ENCODE data around the gene STK24. TPM values are rescaled to one million over a fixed set of nuclear protein-coding genes. Genes with fewer than 3 reads are reported as not detected.

The STK24 gene
- total RNA-seq, 6 donors from 2014 or later, result 51.3 to 89.8 (median 78.6) TPM

- Histone ChIP-seq H3K36me3 (peaks cover 0 to 51% (median 19%) of the 10 kb centered on the region in 4 donors), H3K27me3 (no peaks in the 10 kb centered on the region), H3K9me3 (no peaks in the 10 kb centered on the region), H3K27ac (no peak overlapping the region), H3K4me1 (no peaks in the 10 kb centered on the region), H3K4me3 (no peak overlapping the region)
- WGBS, 2 donors, result 89 to 96% methylated on average over 11 of the region's 11 CpGs
- TF ChIP-seq POLR2A (IDR thresholded peaks at IDR 0.05) (no peak), EP300 (IDR thresholded peaks at IDR 0.05) (no peak), POLR2AphosphoS5 (IDR thresholded peaks at IDR 0.05) (no peak)
- TF ChIP-seq, protein P1, sequence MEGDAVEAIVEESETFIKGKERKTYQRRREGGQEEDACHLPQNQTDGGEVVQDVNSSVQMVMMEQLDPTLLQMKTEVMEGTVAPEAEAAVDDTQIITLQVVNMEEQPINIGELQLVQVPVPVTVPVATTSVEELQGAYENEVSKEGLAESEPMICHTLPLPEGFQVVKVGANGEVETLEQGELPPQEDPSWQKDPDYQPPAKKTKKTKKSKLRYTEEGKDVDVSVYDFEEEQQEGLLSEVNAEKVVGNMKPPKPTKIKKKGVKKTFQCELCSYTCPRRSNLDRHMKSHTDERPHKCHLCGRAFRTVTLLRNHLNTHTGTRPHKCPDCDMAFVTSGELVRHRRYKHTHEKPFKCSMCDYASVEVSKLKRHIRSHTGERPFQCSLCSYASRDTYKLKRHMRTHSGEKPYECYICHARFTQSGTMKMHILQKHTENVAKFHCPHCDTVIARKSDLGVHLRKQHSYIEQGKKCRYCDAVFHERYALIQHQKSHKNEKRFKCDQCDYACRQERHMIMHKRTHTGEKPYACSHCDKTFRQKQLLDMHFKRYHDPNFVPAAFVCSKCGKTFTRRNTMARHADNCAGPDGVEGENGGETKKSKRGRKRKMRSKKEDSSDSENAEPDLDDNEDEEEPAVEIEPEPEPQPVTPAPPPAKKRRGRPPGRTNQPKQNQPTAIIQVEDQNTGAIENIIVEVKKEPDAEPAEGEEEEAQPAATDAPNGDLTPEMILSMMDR (IDR thresholded peaks at IDR 0.05), result no peak
- ATAC-seq (ENCODE audit: low FRiP score in 2 of 2) (no peak), DNase-seq (no peak)
Observed at GRCh38 chr13:98435376-98435775, 141.5 kb downstream of the STK24 start.

- no peak overlapping the region for H3K4me3 ChIP-seq
- ATAC-seq (ENCODE audit: low FRiP score in 2 of 2), result no peak
- H3K4me1 ChIP-seq, result no peaks in the 10 kb centered on the region
Observed at GRCh38 chr13:98434060-98434459, 142.8 kb downstream of the STK24 start.

DNA sequence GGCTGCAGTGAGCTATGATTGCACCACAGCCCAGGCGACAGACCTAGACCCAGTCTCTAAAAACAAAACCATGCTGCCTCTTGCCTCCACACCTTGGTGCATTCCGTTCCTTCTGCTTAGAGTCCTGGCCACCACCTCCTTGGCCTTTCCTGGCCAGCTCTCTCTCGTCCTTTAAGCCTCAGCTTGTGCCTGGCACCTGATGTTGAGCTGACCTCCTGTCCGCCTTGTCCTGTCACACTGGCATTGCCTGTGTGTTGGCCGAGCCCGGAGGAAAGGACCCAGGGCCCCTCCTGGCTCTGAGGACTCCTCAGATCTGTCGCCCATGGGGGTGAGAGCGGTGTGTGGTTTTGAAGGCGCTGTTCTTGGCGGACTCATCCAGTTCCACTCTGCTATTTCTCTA lies 143.3 kb downstream of the STK24 start:
- WGBS, 2 donors, result 91 to 95% methylated on average over 10 of the region's 10 CpGs
- ATAC-seq (ENCODE audit: low FRiP score in 2 of 2) (no peak), DNase-seq (no peak)
- Histone ChIP-seq H3K27me3 (no peaks in the 10 kb centered on the region), H3K4me3 (no peak overlapping the region), H3K36me3 (peaks cover 0 to 35% (median 9%) of the 10 kb centered on the region in 4 donors), H3K4me1 (no peaks in the 10 kb centered on the region), H3K27ac (no peak overlapping the region), H3K9me3 (no peaks in the 10 kb centered on the region)
- TF ChIP-seq POLR2AphosphoS5 (IDR thresholded peaks at IDR 0.05) (no peak), POLR2A (IDR thresholded peaks at IDR 0.05) (no peak), EP300 (IDR thresholded peaks at IDR 0.05) (no peak)
- TF ChIP-seq, protein P1 (IDR thresholded peaks at IDR 0.05), result no peak

More at GRCh38 chr13:98434060-98434459, 142.8 kb downstream of the STK24 start:
- Histone ChIP-seq H3K36me3 (peaks cover 0 to 39% (median 10%) of the 10 kb centered on the region in 4 donors), H3K27me3 (no peaks in the 10 kb centered on the region), H3K9me3 (no peaks in the 10 kb centered on the region), H3K27ac (no peak overlapping the region)
- no peak for DNase-seq
- no peak for TF ChIP-seq POLR2AphosphoS5 (IDR thresholded peaks at IDR 0.05)
- no peak for TF ChIP-seq POLR2A (IDR thresholded peaks at IDR 0.05)
- no peak for TF ChIP-seq EP300 (IDR thresholded peaks at IDR 0.05)
- TF ChIP-seq, protein P1 (IDR thresholded peaks at IDR 0.05), result no peak
- WGBS, 2 donors, result 93 to 94% methylated on average over 3 to 6 of the region's 6 CpGs

GRCh38 chr13:98432638-98433037 lies 144.3 kb downstream of the STK24 start:
- DNase-seq (no peak), ATAC-seq (ENCODE audit: low FRiP score in 2 of 2) (no peak)
- H3K36me3 ChIP-seq, result peaks cover 0 to 36% (median 7%) of the 10 kb centered on the region in 4 donors
- TF ChIP-seq EP300 (IDR thresholded peaks at IDR 0.05) (no peak), POLR2A (IDR thresholded peaks at IDR 0.05) (no peak), POLR2AphosphoS5 (IDR thresholded peaks at IDR 0.05) (no peak)
- TF ChIP-seq, protein P1 (IDR thresholded peaks at IDR 0.05), result no peak
- H3K4me1 ChIP-seq, result no peaks in the 10 kb centered on the region
- no peaks in the 10 kb centered on the region for H3K27me3 ChIP-seq
- no peak overlapping the region for H3K4me3 ChIP-seq
- WGBS, 2 donors, result 94 to 95% methylated on average over 11 of the region's 11 CpGs
- no peaks in the 10 kb centered on the region for H3K9me3 ChIP-seq
- H3K27ac ChIP-seq, result no peak overlapping the region

Measured in upper lobe of left lung (tissue), 6 donors.